ENCODE results near the gene VARS1. TPM values are rescaled to one million over a fixed set of nuclear protein-coding genes. Genes with fewer than 3 reads are reported as not detected.

The VARS1 gene
- total and polyA plus RNA-seq, 2 of the 4 experiments (the other 2 are of a cell fraction): 41.2 to 42.0 TPM

- Histone ChIP-seq H3K56ac (ENCODE audit: extremely low read depth, insufficient read depth, low read length) (no peak overlapping the region), H2BK15ac (ENCODE audit: low read depth, low read length) (no peak overlapping the region), H3K27me3 (ENCODE audit: control insufficient read depth, insufficient read depth, low read length) (no peaks in the 10 kb centered on the region), H2BK20ac (ENCODE audit: low read depth, low read length) (no peak overlapping the region), H3K4me1 (ENCODE audit: control insufficient read depth, insufficient read depth, low read length) (peaks cover 2% of the 10 kb centered on the region), H3K14ac (replicated peaks; ENCODE audit: low read depth, low read length) (no peak overlapping the region), H3K9me1 (ENCODE audit: insufficient read depth, low read length) (0 out of 2 replicates have a peak, but pooled peaks cover 4% of the 10 kb centered on the region), H2AK5ac (ENCODE audit: low read depth, low read length) (no peak overlapping the region), H3K79me1 (ENCODE audit: low read depth in 1 of 2, low read length in 2 of 2) (peaks cover 0 to 9% of the 10 kb centered on the region in 2 experiments; a peak in 1 of 4 replicates), H2BK5ac (ENCODE audit: low read depth, low read length, poor library complexity, severe bottlenecking) (no peak overlapping the region), H4K20me1 (ENCODE audit: insufficient read depth, low read length) (no peaks in the 10 kb centered on the region), H2AK9ac (replicated peaks; ENCODE audit: low read depth, low read length, poor library complexity) (peak overlapping the region; percentile 28), H3K18ac (ENCODE audit: low read depth, low read length) (no peak overlapping the region), H4K5ac (ENCODE audit: low read depth, low read length) (no peak overlapping the region), H3K23ac (ENCODE audit: low read depth, low read length) (no peak overlapping the region), H3K4me2 (ENCODE audit: low read depth, low read length) (no peak overlapping the region), H4K91ac (ENCODE audit: insufficient read depth, low read depth, low read length) (no peak overlapping the region), H2BK120ac (ENCODE audit: low read depth, low read length) (no peak overlapping the region), H2AFZ (replicated peaks; ENCODE audit: low read length, poor library complexity) (no peak overlapping the region), H3K27ac (ENCODE audit: insufficient read depth, low read length) (no peak overlapping the region), H3K9me3 (ENCODE audit: control insufficient read depth, insufficient read depth, low read length) (no peaks in the 10 kb centered on the region), H3K4me3 (ENCODE audit: insufficient read depth, low read depth, low read length) (no peak overlapping the region), H3K36me3 (ENCODE audit: control insufficient read depth, insufficient read depth, low read length) (peaks cover 71% of the 10 kb centered on the region), H3K4ac (ENCODE audit: low read depth, low read length) (no peak overlapping the region), H4K8ac (ENCODE audit: low read depth in 2 of 2, low read length in 2 of 2) (no peak overlapping the region), H3K9ac (ENCODE audit: low read depth, low read length) (no peak overlapping the region)
- WGBS, 2 experiments (ENCODE audit: extremely low coverage in 2 of 2, insufficient read length in 1 of 2): 76% methylated on average over 17 of the region's 32 CpGs; no CpG with 5 or more reads in 1 of the 2 experiments
- CTCF ChIA-PET: no interaction called here
- no peak for ATAC-seq (ENCODE audit: low read depth)
- POLR2A ChIA-PET (ENCODE audit: unreplicated experiment): no interaction called here
- TSS peak; percentile 57 for BruUV-seq (replicated peaks)
- no peak for DNase-seq
- in situ Hi-C loops (cut with MboI; ENCODE audit: low sequenced_read_pairs): no loop called here
- intact Hi-C loops (cut with micrococcal nuclease): no loop called here
- dilution Hi-C loops (cut with HindIII; ENCODE audit: low sequenced_read_pairs, unreplicated experiment): no loop called here
- no peak for TF ChIP-seq RCOR1 (IDR thresholded peaks at IDR 0.05; ENCODE audit: insufficient replicate concordance, low read length)
- TF ChIP-seq CHD1 (IDR thresholded peaks at IDR 0.05; ENCODE audit: low read depth, low read length): no peak
- TF ChIP-seq NFE2L2 (IDR thresholded peaks at IDR 0.05; ENCODE audit: low read depth, low read length): no peak
- TF ChIP-seq SMC3 (IDR thresholded peaks at IDR 0.05; ENCODE audit: low read depth, low read length): no peak
Measured at GRCh38 chr6:31782126-31782855, 13.3 kb downstream of the VARS1 start.

All from IMR-90 (cell line).